Cardiac fibroblast (primary cell): ENCODE measurements around the gene TPRG1L.
"Not testable (repeated sequence)": the region's sequence is repeated elsewhere in the genome, so short reads cannot be mapped to it uniquely, and the experiment has no call there.

Source experiments
- DNase-seq, 2 donors: peaks; one replicate each; pipeline versions ENCODE4 v3.0.0 to v3.0.0-alpha.2; 2010; ENCODE audit warnings: low read depth in 2 of 2
- H3K4me3 ChIP-seq, 2 donors: replicated peaks in 1 of 2; 1 replicate in 1 of 2; 2 replicates in 1 of 2; pipeline ENCODE4 v1.5.1; 2011; ENCODE audit warnings: low read depth in 2 of 2, low read length in 2 of 2, mild to moderate bottlenecking in 2 of 2, moderate library complexity in 1 of 2
- CTCF ChIP-seq: IDR thresholded peaks from one replicate; pipeline ENCODE4 v1.5.1; 2011; ENCODE audit warnings: low read depth, mild to moderate bottlenecking, low read length, inconsistent platforms

TPRG1L gene

GRCh38 chr1:3579626-3580025 lies 45.2 kb upstream of the TPRG1L start:
- TF ChIP-seq CTCF: no peak
- no peak for DNase-seq
- no peak overlapping the region for H3K4me3 ChIP-seq

- no peak for TF ChIP-seq CTCF
- H3K4me3 ChIP-seq: no peak overlapping the region
- no peak for DNase-seq
These were observed 44.6 kb upstream of the TPRG1L start for GRCh38 chr1:3580231-3580630.

DNA sequence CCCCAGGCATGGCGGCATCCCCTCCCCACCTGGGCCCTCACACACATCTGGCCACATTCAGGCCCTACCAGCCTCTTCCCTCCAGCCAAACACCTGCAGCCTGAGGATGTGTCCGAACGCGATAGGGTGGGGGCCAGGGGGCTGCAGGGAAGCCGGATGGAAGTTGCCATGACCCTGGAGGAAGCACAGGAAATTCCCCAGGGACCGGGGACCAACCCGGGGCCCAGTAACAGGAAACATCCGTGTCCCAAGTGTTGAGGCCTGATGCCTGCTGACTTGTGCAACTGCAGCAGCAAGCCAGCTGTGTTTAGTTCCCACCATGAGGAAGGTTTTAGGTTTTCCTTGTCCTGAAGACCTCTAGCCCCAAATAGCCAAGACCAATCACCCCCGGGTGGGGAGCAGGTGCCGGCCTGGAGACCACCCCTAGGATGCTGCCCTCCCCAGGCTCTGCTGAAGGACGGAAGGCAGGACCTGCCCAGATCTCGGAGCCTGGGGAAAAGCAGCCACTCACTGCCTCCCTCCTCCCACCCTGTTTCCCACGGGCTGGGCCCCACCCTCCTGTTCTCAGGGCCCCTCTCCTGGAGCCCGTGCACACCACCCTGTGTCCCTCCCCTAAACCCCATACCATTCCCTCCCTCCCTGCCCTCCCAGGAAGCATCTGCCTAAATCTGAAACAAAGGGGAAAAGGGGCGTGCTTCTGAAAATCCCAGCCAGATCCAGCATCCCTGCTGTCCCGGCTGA lies 43.3 kb upstream of the TPRG1L start:
- peak in 1 of 2 donors; percentile 23 for DNase-seq
- no peak for TF ChIP-seq CTCF
- no peak overlapping the region for H3K4me3 ChIP-seq

- not testable (repeated sequence) for H3K4me3 ChIP-seq, DNase-seq
These were observed 41.1 kb upstream of the TPRG1L start for GRCh38 chr1:3583751-3584150.

DNA sequence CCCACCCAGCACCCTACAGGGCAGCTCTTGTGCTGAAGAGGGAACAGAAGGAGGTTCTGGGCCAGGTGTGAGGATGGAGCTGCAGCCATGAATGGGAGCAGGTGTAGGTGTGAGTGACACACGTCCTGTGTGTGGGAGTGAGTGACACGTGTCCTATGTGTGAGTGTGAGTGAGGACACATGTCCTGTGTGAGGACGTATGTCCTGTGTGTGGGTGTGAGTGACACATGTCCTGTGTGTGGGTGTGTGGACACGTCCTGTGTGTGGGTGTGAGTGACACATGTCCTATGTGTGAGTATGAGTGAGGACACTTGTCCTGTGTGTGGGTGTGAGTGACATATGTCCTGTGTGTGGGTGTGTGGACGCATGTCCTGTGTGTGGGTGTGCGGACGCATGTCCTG lies 39.9 kb upstream of the TPRG1L start:
- H3K4me3 ChIP-seq: no peak overlapping the region
- no peak for DNase-seq
- TF ChIP-seq CTCF: no peak

GRCh38 chr1:3585353-3585868 lies 39.4 kb upstream of the TPRG1L start:
- DNase-seq: not testable (repeated sequence)

GRCh38 chr1:3585940-3586568 lies 38.8 kb upstream of the TPRG1L start:
- TF ChIP-seq CTCF: no peak
- no peak overlapping the region for H3K4me3 ChIP-seq
- DNase-seq: no peak

More at GRCh38 chr1:3585353-3585868, 39.4 kb upstream of the TPRG1L start:
- not testable (repeated sequence) for H3K4me3 ChIP-seq
